Stimulated activated CD8-positive, alpha-beta memory T cell treated with anti-CD3 and anti-CD28 coated beads, Interleukin-2, amount 100 ng/mL, for 1 hour (primary cell): ENCODE measurements around the gene KREMEN2.

Experiments used
- DNase-seq, 2 donors: peaks; one replicate each; pipeline ENCODE4 v3.0.0-alpha.2; 2020; ENCODE audit warnings: low read depth in 2 of 2

KREMEN2 gene

DNA sequence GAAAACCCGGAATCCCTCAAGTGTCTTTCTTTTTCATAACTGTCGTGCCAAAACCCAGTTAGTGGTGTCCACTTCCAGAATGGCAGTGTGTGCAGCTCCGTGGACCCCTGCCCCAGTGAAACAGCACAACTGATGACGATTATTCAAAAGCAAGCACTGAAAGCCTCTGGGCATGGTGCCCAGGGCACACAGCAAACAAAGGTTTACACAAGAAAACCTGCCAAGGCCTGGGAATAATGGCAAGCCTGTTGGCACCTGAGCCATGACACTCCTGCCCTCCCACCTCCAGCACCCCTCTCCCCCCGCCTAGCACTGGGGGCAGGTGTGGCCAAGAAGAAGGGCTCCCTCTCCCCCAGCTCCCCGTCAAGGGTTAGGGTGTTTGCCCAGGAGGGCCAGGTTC, 13.4 kb downstream of the KREMEN2 start:
- DNase-seq, result no peak

DNA sequence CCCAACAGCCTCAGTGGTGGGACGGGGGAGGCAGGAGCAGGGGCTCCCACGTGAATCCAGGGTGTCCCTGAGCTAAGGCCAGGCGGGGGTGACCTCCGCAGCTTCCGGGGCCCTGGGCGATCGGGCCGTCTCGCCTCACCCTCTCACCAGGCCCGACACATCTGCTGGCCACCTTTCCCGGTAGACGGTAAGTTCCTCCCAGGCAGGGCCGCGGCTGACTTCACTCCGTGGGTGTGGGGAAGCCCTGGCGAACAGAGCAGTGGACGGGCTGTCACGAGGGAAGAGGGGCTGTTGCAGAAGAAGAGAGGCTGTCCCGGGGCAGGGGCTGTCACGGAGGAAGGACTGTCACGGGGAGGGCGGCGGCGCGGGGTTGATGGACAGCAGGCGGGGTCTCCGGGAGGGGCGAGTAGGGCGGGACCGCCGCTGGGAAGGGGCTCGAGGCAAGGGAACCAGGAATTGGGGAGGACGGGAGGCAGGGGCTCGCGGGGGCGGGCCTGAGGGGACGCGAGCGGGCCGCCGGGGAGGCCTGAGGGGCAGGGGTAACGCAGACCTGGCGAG, 15.7 kb downstream of the KREMEN2 start:
- DNase-seq, result no peak

- peak; percentile 89 to 93 for DNase-seq
Measured at GRCh38 chr16:2980227-2981176, 16.4 kb downstream of the KREMEN2 start, which contains the start of gene PKMYT1. Gene PKMYT1 (minus strand): TSS chr16:2980446. CDS start chr16:2979657, 789 bp downstream.

GRCh38 chr16:2981177-2981898, 17.3 kb downstream of the KREMEN2 start:
- no peak for DNase-seq

DNA sequence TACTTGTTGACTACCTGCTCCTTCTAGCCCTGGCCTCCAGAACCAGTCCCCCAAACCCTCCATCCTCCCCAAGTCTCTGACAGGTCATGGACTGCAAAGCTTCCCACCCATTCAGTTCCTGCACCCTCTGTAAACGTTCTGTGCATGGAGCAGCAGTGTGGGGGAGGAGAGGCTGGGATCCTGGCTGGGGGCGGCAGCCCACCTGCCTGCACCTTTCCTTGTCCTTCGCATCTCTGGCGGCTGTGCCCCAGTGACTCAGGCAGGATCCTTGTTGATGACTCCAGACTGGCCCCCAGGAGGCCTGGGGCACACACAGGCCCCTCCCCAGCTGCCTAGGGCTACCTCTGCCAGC, 17.8 kb downstream of the KREMEN2 start:
- no peak for DNase-seq

DNA sequence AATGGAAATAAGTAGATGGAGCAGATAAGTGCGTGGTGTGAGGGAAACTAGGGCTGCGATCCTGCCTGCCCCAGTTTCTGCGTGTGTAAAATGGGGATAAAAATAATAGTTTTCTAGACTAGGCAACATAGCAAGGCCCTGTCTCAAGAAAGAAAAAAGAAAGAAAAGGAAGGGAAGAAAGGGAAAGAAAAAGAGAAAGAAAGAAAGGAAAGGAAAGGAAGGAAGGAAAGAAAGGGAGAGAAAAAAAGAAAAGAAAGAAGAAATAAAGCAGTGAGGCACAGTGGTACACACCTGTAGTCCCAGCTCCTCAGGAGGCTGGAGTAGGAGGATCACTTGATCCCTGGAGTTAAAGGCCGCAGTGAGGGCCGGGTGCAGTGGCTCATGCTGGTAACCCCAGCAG, 18.3 kb downstream of the KREMEN2 start:
- DNase-seq, result no peak

GRCh38 chr16:2983706-2984136, 19.6 kb downstream of the KREMEN2 start:
- peak; percentile 31 to 39 for DNase-seq

DNA sequence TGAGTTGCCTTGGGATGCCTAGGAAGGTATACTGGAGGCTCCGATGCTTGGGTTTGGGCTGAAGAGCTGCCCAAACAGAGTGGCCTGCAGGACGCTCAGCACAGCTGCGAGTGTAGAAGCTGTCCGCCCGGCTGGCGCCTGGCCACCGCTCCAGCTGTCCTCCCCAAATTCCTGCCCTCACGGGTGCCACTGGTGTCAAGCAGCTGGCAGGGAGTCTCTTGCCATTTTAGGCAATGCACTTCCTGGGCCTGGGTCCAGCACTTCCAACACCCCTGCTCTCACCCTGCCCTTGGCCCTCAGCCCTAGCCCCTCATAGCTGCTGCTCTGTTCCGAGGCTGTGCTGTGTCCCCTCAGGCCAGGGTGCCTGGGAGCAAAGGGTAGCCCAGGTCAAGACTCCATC, 21.4 kb downstream of the KREMEN2 start:
- no peak for DNase-seq

DNA sequence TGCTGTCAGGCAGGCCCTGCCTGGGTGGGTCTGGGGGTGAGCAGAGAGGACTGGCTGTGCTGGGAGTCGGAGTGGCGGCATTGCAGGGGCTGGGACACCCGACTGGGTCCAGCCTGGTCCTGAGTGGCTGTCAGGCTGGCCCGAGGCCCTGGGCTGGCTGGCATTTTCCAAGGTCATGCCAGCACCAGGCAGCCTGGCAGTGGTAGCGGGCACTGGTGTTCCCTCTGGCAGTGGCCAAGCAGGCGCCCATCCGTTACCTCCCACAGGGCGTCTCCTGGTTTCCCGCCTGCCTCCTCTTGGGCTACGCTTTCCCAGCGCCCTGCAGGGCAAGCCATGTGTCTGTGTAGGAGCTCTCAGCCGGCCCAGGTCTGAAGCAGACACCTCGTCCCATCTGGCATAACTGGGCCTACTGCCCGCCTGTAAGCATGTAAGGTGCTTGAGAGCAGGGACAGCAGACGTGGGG, 21.8 kb downstream of the KREMEN2 start:
- DNase-seq, result no peak

DNA sequence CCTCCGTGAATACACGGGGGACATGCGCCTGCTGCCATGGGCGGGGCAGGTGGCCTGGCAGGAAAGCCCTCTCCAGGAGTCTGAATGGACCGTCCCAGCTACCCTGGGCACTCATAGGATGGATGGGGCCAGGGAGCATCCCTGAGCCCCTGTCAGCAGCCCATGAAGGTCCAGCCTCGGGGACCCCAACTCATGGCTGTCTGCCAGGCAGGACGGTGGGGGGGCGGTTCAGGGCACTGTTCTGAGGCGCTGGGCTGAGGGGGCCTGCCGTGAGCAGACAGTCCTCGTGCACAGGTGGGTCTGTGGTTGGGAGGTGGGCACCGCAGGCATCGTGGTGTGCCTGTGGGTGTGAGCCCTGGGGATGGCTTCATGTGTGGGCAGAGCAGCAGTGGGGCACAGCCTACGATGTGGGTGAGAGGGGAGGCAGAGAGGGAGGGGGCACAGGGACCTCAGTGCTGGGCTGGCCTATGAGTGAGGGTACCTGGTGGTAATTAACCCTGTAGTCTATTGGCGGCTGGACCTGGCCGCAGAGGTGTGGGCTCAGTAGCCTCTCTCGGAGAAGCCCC, 22.6 kb downstream of the KREMEN2 start:
- no peak for DNase-seq

DNA sequence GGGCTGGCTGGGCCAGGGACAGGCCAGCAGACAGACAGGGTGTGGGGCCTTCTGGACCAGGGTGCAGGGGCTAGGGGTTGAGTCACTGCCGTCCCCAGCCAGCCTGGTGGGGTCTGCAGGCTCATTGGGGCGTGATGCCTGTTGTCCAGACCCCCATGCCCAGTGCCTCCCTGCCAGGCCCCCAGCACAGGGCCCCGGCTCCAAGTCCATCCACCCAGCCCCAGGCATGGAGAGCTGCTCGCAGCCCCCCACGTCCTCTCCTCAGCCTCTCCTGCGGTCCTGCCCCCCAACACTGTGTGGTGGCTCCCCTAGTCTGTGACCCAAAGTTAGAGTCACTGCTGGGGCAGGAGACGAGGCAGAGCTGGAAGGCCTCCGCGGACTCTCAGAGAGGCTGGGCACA, 23.2 kb downstream of the KREMEN2 start:
- DNase-seq, result no peak

- DNase-seq, result no peak
Measured at GRCh38 chr16:2987833-2988232, 23.8 kb downstream of the KREMEN2 start.

DNA sequence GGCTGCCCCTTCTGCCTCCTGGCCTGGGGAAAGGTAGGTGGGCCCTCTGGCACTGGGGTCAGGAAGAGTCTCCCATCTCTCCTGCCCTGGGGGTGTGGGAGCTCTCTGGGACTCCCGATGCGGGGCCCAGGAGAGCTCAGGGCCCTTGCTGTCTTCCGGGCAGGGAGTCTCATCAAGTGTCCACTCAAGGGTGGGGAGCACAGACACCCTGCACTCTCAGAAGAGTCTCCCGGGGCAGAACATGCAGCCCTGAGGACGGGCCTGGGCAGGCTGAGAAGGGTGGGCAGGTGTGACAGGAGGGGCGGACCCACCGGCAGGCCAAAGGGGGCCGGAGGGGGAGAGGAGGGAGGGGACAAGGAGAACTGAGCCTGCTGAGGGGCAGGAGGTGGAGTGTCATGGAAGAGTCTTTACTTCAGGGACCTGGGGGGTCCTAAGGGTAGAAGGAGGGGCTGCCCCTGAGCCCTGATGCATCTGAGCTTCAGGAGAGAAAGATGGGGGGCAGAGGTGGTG, 24.6 kb downstream of the KREMEN2 start:
- no peak for DNase-seq

DNA sequence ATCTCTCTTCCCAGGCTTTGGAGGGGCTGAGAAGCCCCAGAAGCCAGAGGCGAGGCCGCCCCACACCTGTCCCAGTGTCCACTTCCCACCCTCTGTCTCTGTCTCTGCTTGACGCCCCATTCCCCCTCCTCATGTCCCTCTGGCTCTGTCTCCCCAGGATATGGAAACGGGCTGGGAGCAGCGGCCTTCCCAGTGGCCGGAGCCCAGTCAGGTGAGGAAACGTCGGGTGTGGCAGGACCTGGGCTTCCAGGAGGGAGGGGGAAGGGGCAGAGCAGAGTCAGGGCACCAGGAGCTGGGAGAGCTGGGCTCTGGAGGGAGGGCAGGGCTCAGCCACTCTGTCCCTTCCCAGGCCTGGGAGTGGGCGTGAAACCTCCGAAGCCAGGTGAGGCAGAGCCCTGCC, 26.8 kb downstream of the KREMEN2 start:
- DNase-seq, result no peak

- no peak for DNase-seq
Measured at GRCh38 chr16:2991566-2992261, 27.6 kb downstream of the KREMEN2 start.

DNA sequence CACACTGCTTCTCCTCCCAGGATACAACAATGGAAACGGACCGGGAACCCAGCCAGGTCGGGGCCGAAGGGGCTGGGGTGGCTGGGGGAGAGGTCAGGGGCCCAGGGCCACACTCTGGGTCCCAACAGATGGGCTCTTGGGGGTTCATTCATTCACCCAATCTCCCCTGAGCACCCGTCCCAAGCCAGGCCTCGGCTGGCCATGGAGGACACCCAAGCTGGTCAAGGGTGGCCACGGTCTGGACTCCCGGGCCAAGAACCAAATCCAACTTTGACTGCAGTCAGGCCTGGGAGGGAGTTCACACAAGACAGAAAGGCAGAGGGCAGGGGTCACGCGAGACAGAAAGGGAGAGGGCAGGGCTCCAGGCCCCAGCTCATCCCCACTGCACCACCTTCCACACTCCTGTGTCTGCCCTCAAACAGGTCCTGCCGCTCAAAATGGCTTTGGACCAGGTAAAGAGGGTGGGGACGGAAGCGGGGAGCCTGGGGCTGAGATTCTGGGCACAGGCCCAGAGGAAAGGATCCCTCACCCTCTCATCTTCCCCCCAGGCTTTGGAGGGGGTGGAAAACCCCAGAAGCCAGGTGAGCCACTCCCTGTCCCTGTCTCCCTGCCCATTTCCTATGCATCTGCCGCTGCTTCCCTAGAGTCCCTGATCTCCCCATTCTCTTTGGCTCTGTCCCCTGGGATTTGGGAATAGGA, 28.5 kb downstream of the KREMEN2 start:
- DNase-seq, result no peak

- DNase-seq, result no peak
Measured at GRCh38 chr16:2996298-2996697, 32.2 kb downstream of the KREMEN2 start.

GRCh38 chr16:2999929-3000328, 35.9 kb downstream of the KREMEN2 start:
- DNase-seq, result no peak

- no peak for DNase-seq
Measured at GRCh38 chr16:3000540-3000939, 36.5 kb downstream of the KREMEN2 start.

- DNase-seq, result no peak
Measured at GRCh38 chr16:3001316-3001715, 37.2 kb downstream of the KREMEN2 start.
